ENCODE results near the gene ABCC6.

GRCh38 chr16:16164243-16164642 is 59.1 kb downstream of the ABCC6 start:
- TF ChIP-seq POLR2A (IDR thresholded peaks at IDR 0.05; ENCODE audit: low read depth, low read length), result no peak
- no peak for TF ChIP-seq POLR2AphosphoS5 (IDR thresholded peaks at IDR 0.05; ENCODE audit: low read depth, low read length)
- TF ChIP-seq SPI1 (IDR thresholded peaks at IDR 0.05; ENCODE audit: low read depth, low read length), result no peak
- no peak for TF ChIP-seq TAF1 (IDR thresholded peaks at IDR 0.05; ENCODE audit: low read depth, low read length)
